ENCODE data around the gene CINP.
"Not testable (repeated sequence)": the region's sequence is repeated elsewhere in the genome, so short reads cannot be mapped to it uniquely, and the experiment has no call there.

Gene CINP

GRCh38 chr14:102352213-102352612 is 10.5 kb downstream of the CINP start:
- FAIRE-seq, result no peak

GRCh38 chr14:102351593-102351992 is 11.1 kb downstream of the CINP start:
- not testable (repeated sequence) for FAIRE-seq

- FAIRE-seq, result no peak
Measured at GRCh38 chr14:102351023-102351422, 11.7 kb downstream of the CINP start.

GRCh38 chr14:102348376-102348775 is 14.3 kb downstream of the CINP start:
- FAIRE-seq, result no peak

- FAIRE-seq, result no peak
Measured at GRCh38 chr14:102346645-102347044, 16.0 kb downstream of the CINP start.

GRCh38 chr14:102345232-102345631 is 17.5 kb downstream of the CINP start:
- no peak for FAIRE-seq

- FAIRE-seq, result no peak
Measured at GRCh38 chr14:102344485-102344884, 18.2 kb downstream of the CINP start.

GRCh38 chr14:102344084-102344483 is 18.6 kb downstream of the CINP start:
- no peak for FAIRE-seq

GRCh38 chr14:102342238-102342637 is 20.5 kb downstream of the CINP start:
- no peak for FAIRE-seq

GRCh38 chr14:102341566-102341965 is 21.1 kb downstream of the CINP start:
- FAIRE-seq, result no peak

GRCh38 chr14:102338724-102339123 is 24.0 kb downstream of the CINP start:
- FAIRE-seq, result no peak

GRCh38 chr14:102335163-102335562 is 27.5 kb downstream of the CINP start:
- no peak for FAIRE-seq

GRCh38 chr14:102333795-102334705 is 28.6 kb downstream of the CINP start:
- no peak for FAIRE-seq

GRCh38 chr14:102333390-102333789 is 29.3 kb downstream of the CINP start:
- FAIRE-seq, result no peak

GRCh38 chr14:102330806-102331205 is 31.9 kb downstream of the CINP start:
- FAIRE-seq, result no peak

GRCh38 chr14:102329381-102329780 is 33.3 kb downstream of the CINP start:
- not testable (repeated sequence) for FAIRE-seq

- no peak for FAIRE-seq
Measured at GRCh38 chr14:102326583-102326982, 36.1 kb downstream of the CINP start.

- FAIRE-seq, result no peak
Measured at GRCh38 chr14:102325791-102326345, 36.8 kb downstream of the CINP start.

GRCh38 chr14:102323102-102323501 is 39.6 kb downstream of the CINP start:
- FAIRE-seq, result no peak

GRCh38 chr14:102321456-102322422 is 41.0 kb downstream of the CINP start:
- FAIRE-seq, result no peak

- FAIRE-seq, result no peak
Measured at GRCh38 chr14:102320671-102321455, 41.8 kb downstream of the CINP start.

- no peak for FAIRE-seq
Measured at GRCh38 chr14:102320033-102320660, 42.5 kb downstream of the CINP start.
